GM23338 (cell line): ENCODE measurements around the gene RUNX1. TPM values are rescaled to one million over a fixed set of nuclear protein-coding genes. Genes with fewer than 3 reads are reported as not detected.

ENCODE experiments used
- ATAC-seq: fragments of 200-7000 bp; cut with Tn5 transposase; 3 replicates; pipeline ENCODE4 v1.9.1; 2020
- DNase-seq: peaks from one replicate; pipeline ENCODE4 v3.0.0-alpha.2; 2015; ENCODE audit warnings: low spot score
- H2AFZ ChIP-seq: fragments of 200-600 bp; sonication (generic); 2 replicates; pipeline ENCODE4 v1.8.0; 2016; ENCODE audit warnings: antibody characterized with exemption, mild to moderate bottlenecking, moderate library complexity
- H3F3A ChIP-seq: fragments of 200-600 bp; sonication (generic); replicated peaks from 2 replicates; pipeline ENCODE4 v1.8.0; 2017; ENCODE audit warnings: antibody characterized with exemption, mixed run types, low read depth
- H3K27ac ChIP-seq: fragments of 200-600 bp; sonication (generic); 2 replicates; pipeline ENCODE4 v1.6.1; 2016; ENCODE audit warnings: low read depth
- H3K27me3 ChIP-seq: fragments of 200-600 bp; sonication (generic); 2 replicates; pipeline ENCODE4 v1.8.0; 2016; ENCODE audit warnings: mild to moderate bottlenecking, mixed run types, moderate library complexity; ENCODE audit not compliant: insufficient read depth
- H3K36me3 ChIP-seq: fragments of 200-600 bp; sonication (generic); 2 replicates; pipeline ENCODE4 v1.8.0; 2016; ENCODE audit warnings: mild to moderate bottlenecking; ENCODE audit not compliant: insufficient read depth
- H3K4me1 ChIP-seq: fragments of 200-600 bp; sonication (generic); 2 replicates; pipeline ENCODE4 v1.8.0; 2016; ENCODE audit warnings: mild to moderate bottlenecking, moderate library complexity; ENCODE audit not compliant: insufficient read depth
- H3K4me2 ChIP-seq: fragments of 200-600 bp; sonication (generic); 2 replicates; pipeline ENCODE4 v1.7.1; 2017; ENCODE audit warnings: mixed run types
- H3K4me3 ChIP-seq: fragments of 200-600 bp; sonication (generic); 2 replicates; pipeline ENCODE4 v1.6.1; 2016; ENCODE audit warnings: mixed run types
- H3K79me2 ChIP-seq: fragments of 200-600 bp; sonication (generic); replicated peaks from 2 replicates; pipeline ENCODE4 v1.8.0; 2017; ENCODE audit warnings: mild to moderate bottlenecking; ENCODE audit not compliant: insufficient read depth
- H3K9me2 ChIP-seq: fragments of 200-600 bp; sonication (generic); 2 replicates; pipeline ENCODE4 v1.8.0; 2017; ENCODE audit not compliant: insufficient read depth
- H4K20me1 ChIP-seq: fragments of 200-600 bp; sonication (generic); replicated peaks from 2 replicates; pipeline ENCODE4 v1.8.0; 2017; ENCODE audit warnings: mild to moderate bottlenecking; ENCODE audit not compliant: insufficient read depth
- H3K27ac Mint-ChIP-seq: 2 replicates; pipeline ENCODE4 v1.8.0; 2020; ENCODE audit warnings: inconsistent platforms, mild to moderate bottlenecking, moderate library complexity, mixed read lengths
- H3K27me3 Mint-ChIP-seq: 3 replicates; pipeline ENCODE4 v1.8.0; 2022; ENCODE audit warnings: low read depth, mild to moderate bottlenecking, moderate library complexity, mixed read lengths, inconsistent platforms; ENCODE audit not compliant: insufficient read depth, poor library complexity
- H3K36me3 Mint-ChIP-seq: 3 replicates; pipeline ENCODE4 v1.8.0; 2021; ENCODE audit warnings: low read depth, mild to moderate bottlenecking, inconsistent platforms, moderate library complexity, mixed read lengths
- H3K4me1 Mint-ChIP-seq: 3 replicates; pipeline ENCODE4 v1.8.0; 2020; ENCODE audit warnings: mild to moderate bottlenecking, inconsistent platforms, mixed read lengths
- H3K4me3 Mint-ChIP-seq: 3 replicates; pipeline ENCODE4 v1.8.0; 2021; ENCODE audit warnings: moderate library complexity, mild to moderate bottlenecking, inconsistent platforms, mixed read lengths
- H3K9me3 Mint-ChIP-seq: 3 replicates; pipeline ENCODE4 v1.8.0; 2020; ENCODE audit warnings: moderate library complexity, mild to moderate bottlenecking, inconsistent platforms, mixed read lengths
- CREB1 ChIP-seq: fragments of 250-450 bp; sonication (Bioruptor Pico); IDR thresholded peaks from 2 replicates; pipeline ENCODE4 v1.5.0; 2020; ENCODE audit warnings: low read depth, mild to moderate bottlenecking, moderate library complexity
- EZH2 ChIP-seq: fragments of 200-600 bp; sonication (generic); IDR thresholded peaks from one replicate; pipeline ENCODE4 v1.8.0; 2017; ENCODE audit warnings: antibody characterized with exemption, mild to moderate bottlenecking, low read depth; ENCODE audit not compliant: unreplicated experiment
- JUNB ChIP-seq: IDR thresholded peaks from one replicate; pipeline ENCODE4 v1.6.1; 2016; ENCODE audit warnings: antibody characterized with exemption; ENCODE audit not compliant: unreplicated experiment
- NANOG ChIP-seq: IDR thresholded peaks from 2 replicates; pipeline ENCODE4 v1.6.1; 2016; ENCODE audit warnings: antibody characterized with exemption, borderline replicate concordance
- STAT1 ChIP-seq: IDR thresholded peaks from one replicate; pipeline ENCODE4 v1.6.1; 2016; ENCODE audit warnings: antibody characterized with exemption; ENCODE audit not compliant: unreplicated experiment
- polyA plus RNA-seq: library from polyadenylated mRNA; unstranded; fragments of >200 nt; fragmentation: Nextera tagmentation; extraction: Ambion mirVana; gene quantifications from 2 replicates; pipeline ENCODE4 v1.2.1, GENCODE V29; 2016
- total RNA-seq: library from RNA; depleted of rRNA; stranded (reverse); fragments of >200 nt; shearing (Covaris generic); gene quantifications from 2 replicates; pipeline ENCODE4 v1.2.3, GENCODE V29; 2014
- TF ChIP-seq, protein P1 (sequence below): fragments of 250-450 bp; sonication (Bioruptor Pico); IDR thresholded peaks from 2 replicates; pipeline ENCODE4 v1.5.0; 2020; ENCODE audit warnings: mild to moderate bottlenecking, moderate library complexity
- TF ChIP-seq, protein P2 (sequence below), 2 experiments: fragments of 200-600 bp in 1 of 2; sonication (generic) in 1 of 2; conservative IDR thresholded peaks; 2 replicates each; pipeline versions ENCODE4 v1.5.1 to v1.6.1; 2016 to 2017; ENCODE audit warnings: antibody characterized with exemption in 2 of 2, low read depth in 2 of 2, mild to moderate bottlenecking in 2 of 2, moderate library complexity in 1 of 2

The RUNX1 gene
- total and polyA plus RNA-seq, 2 experiments from 2014 or later = 0.29 to 1.1 TPM

DNA sequence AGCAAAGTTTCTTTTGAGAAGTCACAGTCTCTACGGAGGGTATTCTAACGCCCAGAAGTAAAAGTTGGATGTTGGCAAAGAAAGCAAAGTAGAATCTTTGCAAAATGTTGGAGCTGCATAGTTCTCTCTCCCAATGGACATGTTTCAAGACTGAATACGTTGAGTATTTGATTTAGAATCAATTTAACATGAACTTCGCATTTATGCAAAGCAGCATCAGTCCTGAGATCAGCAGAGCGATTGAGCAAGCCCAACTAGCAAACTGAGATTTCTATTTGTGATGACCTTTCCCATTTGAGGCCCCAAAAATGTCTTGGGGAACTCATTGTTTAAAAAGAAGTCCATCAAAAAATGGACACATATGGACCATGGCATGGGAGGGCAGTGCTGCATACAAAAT lies 8.0 kb downstream of the RUNX1 start (continued):
- TF ChIP-seq, protein P1, sequence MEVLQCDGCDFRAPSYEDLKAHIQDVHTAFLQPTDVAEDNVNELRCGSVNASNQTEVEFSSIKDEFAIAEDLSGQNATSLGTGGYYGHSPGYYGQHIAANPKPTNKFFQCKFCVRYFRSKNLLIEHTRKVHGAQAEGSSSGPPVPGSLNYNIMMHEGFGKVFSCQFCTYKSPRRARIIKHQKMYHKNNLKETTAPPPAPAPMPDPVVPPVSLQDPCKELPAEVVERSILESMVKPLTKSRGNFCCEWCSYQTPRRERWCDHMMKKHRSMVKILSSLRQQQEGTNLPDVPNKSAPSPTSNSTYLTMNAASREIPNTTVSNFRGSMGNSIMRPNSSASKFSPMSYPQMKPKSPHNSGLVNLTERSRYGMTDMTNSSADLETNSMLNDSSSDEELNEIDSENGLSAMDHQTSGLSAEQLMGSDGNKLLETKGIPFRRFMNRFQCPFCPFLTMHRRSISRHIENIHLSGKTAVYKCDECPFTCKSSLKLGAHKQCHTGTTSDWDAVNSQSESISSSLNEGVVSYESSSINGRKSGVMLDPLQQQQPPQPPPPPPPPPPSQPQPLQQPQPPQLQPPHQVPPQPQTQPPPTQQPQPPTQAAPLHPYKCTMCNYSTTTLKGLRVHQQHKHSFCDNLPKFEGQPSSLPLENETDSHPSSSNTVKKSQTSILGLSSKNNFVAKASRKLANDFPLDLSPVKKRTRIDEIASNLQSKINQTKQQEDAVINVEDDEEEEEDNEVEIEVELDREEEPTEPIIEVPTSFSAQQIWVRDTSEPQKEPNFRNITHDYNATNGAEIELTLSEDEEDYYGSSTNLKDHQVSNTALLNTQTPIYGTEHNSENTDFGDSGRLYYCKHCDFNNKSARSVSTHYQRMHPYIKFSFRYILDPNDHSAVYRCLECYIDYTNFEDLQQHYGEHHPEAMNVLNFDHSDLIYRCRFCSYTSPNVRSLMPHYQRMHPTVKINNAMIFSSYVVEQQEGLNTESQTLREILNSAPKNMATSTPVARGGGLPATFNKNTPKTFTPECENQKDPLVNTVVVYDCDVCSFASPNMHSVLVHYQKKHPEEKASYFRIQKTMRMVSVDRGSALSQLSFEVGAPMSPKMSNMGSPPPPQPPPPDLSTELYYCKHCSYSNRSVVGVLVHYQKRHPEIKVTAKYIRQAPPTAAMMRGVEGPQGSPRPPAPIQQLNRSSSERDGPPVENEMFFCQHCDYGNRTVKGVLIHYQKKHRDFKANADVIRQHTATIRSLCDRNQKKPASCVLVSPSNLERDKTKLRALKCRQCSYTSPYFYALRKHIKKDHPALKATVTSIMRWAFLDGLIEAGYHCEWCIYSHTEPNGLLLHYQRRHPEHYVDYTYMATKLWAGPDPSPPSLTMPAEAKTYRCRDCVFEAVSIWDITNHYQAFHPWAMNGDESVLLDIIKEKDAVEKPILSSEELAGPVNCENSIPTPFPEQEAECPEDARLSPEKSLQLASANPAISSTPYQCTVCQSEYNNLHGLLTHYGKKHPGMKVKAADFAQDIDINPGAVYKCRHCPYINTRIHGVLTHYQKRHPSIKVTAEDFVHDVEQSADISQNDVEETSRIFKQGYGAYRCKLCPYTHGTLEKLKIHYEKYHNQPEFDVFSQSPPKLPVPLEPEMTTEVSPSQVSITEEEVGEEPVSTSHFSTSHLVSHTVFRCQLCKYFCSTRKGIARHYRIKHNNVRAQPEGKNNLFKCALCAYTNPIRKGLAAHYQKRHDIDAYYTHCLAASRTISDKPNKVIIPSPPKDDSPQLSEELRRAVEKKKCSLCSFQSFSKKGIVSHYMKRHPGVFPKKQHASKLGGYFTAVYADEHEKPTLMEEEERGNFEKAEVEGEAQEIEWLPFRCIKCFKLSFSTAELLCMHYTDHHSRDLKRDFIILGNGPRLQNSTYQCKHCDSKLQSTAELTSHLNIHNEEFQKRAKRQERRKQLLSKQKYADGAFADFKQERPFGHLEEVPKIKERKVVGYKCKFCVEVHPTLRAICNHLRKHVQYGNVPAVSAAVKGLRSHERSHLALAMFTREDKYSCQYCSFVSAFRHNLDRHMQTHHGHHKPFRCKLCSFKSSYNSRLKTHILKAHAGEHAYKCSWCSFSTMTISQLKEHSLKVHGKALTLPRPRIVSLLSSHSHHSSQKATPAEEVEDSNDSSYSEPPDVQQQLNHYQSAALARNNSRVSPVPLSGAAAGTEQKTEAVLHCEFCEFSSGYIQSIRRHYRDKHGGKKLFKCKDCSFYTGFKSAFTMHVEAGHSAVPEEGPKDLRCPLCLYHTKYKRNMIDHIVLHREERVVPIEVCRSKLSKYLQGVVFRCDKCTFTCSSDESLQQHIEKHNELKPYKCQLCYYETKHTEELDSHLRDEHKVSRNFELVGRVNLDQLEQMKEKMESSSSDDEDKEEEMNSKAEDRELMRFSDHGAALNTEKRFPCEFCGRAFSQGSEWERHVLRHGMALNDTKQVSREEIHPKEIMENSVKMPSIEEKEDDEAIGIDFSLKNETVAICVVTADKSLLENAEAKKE (CRISPR knock-in tag) = no peak
- TF ChIP-seq CREB1 (CRISPR knock-in tag) (no peak), EZH2 (no peak), STAT1 (no peak)
- TF ChIP-seq, protein P2, sequence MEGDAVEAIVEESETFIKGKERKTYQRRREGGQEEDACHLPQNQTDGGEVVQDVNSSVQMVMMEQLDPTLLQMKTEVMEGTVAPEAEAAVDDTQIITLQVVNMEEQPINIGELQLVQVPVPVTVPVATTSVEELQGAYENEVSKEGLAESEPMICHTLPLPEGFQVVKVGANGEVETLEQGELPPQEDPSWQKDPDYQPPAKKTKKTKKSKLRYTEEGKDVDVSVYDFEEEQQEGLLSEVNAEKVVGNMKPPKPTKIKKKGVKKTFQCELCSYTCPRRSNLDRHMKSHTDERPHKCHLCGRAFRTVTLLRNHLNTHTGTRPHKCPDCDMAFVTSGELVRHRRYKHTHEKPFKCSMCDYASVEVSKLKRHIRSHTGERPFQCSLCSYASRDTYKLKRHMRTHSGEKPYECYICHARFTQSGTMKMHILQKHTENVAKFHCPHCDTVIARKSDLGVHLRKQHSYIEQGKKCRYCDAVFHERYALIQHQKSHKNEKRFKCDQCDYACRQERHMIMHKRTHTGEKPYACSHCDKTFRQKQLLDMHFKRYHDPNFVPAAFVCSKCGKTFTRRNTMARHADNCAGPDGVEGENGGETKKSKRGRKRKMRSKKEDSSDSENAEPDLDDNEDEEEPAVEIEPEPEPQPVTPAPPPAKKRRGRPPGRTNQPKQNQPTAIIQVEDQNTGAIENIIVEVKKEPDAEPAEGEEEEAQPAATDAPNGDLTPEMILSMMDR (conservative IDR thresholded peaks at IDR 0.05; ENCODE audit: low read depth in 2 of 2) = no peak

DNA sequence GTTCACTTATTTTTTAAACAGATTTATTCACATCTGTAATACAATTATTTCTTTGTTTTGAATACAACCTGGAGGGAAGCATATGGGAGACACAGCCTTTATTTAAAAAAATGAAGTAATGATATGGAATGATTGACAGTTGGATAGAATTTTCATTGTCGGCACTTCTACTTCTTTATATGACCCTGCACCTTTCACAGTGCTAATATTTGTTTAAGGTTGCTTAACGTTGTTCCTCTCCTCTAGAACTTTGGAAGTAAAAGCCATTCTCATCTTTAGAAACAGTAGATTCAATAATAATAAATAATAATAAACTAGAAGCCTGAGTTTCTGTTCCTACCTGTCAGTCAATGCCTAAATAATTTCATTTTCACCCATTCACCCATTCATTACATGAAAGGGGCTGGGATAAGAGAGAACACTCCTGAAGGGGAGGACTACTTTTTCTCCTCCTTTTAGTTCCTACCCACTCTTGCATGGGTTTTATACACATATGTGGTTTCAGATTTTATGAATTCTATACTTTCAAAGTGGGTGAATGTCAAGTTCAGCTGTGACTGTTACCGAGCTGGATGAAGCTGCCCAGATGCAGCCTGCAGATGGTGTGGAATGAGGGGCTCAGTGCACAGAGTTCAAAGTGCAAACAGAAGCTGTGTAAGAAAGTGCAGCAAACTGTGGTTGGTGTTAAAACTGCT lies 9.4 kb downstream of the RUNX1 start:
- H3K4me1 Mint-ChIP-seq = peaks cover 14% of the 10 kb centered on the region; the same call in 2 of the 3 replicates
- no peak for TF ChIP-seq NANOG
- no peak for TF ChIP-seq EZH2
- TF ChIP-seq JUNB = no peak
- no peak for TF ChIP-seq CREB1 (CRISPR knock-in tag)
- H3K9me3 Mint-ChIP-seq = no peaks in the 10 kb centered on the region; the same call in 2 of the 3 replicates
- no peak overlapping the region for H3K27ac ChIP-seq
- no peaks in the 10 kb centered on the region for H4K20me1 ChIP-seq
- H3K79me2 ChIP-seq = no peaks in the 10 kb centered on the region
- H3K36me3 Mint-ChIP-seq = no peaks in the 10 kb centered on the region
- H3K36me3 ChIP-seq = no peaks in the 10 kb centered on the region
- H3F3A ChIP-seq = no peaks in the 10 kb centered on the region
- H3K27me3 ChIP-seq = no peaks in the 10 kb centered on the region
- H3K4me3 Mint-ChIP-seq = no peak overlapping the region
- no peak overlapping the region for H3K4me3 ChIP-seq
- no peak overlapping the region for H3K4me2 ChIP-seq
- H3K4me1 ChIP-seq = no peaks in the 10 kb centered on the region; the same call in 1 of the 2 replicates
- ATAC-seq (no peak), DNase-seq (no peak)
- H3K9me2 ChIP-seq = no peaks in the 10 kb centered on the region; the same call in 1 of the 2 replicates
- peaks cover 7% of the 10 kb centered on the region for H3K27me3 Mint-ChIP-seq
- no peak overlapping the region for H2AFZ ChIP-seq
- no peak overlapping the region for H3K27ac Mint-ChIP-seq
